Sigmoid colon (tissue), 7 donors: ENCODE measurements around the gene C7orf25. TPM values are rescaled to one million over a fixed set of nuclear protein-coding genes. Genes with fewer than 3 reads are reported as not detected.

Experiments used
- DNase-seq: peaks from one replicate; pipeline ENCODE4 v3.0.0-alpha.2; 2019
- H3K27ac ChIP-seq, 4 donors: fragments of 200-600 bp; sonication (generic); one replicate each; pipeline ENCODE4 v1.5.1; 2016 to 2019; ENCODE audit warnings: mild to moderate bottlenecking in 1 of 4
- H3K27me3 ChIP-seq, 3 donors: fragments of 200-600 bp; sonication (generic); one replicate each; pipeline ENCODE4 v1.5.1; 2019; ENCODE audit warnings: mild to moderate bottlenecking in 1 of 3
- H3K36me3 ChIP-seq, 4 donors: fragments of 200-600 bp; sonication (generic); one replicate each; pipeline ENCODE4 v1.5.1; 2016 to 2019
- H3K4me1 ChIP-seq, 4 donors: fragments of 200-600 bp; sonication (generic); one replicate each; pipeline ENCODE4 v1.5.1; 2017 to 2019
- H3K4me3 ChIP-seq, 4 donors: fragments of 200-600 bp; sonication (generic); one replicate each; pipeline ENCODE4 v1.5.1; 2017 to 2019; ENCODE audit warnings: mild to moderate bottlenecking in 2 of 4, moderate library complexity in 1 of 4
- H3K9me3 ChIP-seq, 4 donors: fragments of 200-600 bp in 3 of 4; sonication (generic) in 3 of 4; one replicate each; pipeline versions ENCODE4 v1.5.1 to v1.6.1; 2013 to 2019
- EP300 ChIP-seq, 4 donors: sonication (generic); formaldehyde crosslinking; IDR thresholded peaks; one replicate each; pipeline ENCODE4 v1.6.1; 2017; ENCODE audit warnings: antibody characterized with exemption in 4 of 4
- POLR2A ChIP-seq, 2 donors: fragments of 450-650 bp; IDR thresholded peaks; one replicate each; pipeline ENCODE4 v1.6.1; 2016; ENCODE audit warnings: antibody characterized with exemption in 2 of 2, mild to moderate bottlenecking in 2 of 2, moderate library complexity in 2 of 2
- POLR2AphosphoS5 ChIP-seq, 4 donors: sonication (generic); formaldehyde crosslinking; IDR thresholded peaks; one replicate each; pipeline ENCODE4 v1.6.1; 2017; ENCODE audit warnings: antibody characterized with exemption in 4 of 4
- WGBS, 2 donors: extraction: QIAGEN DNeasy Blood & Tissue Kit; methylation state at CpG; one replicate each; pipeline ENCODE4 v1.1.7; 2013; 5-methylcytosine and 5-hydroxymethylcytosine counted together
- intact Hi-C: fragments of 100-400 bp; cut with DNase I; formaldehyde crosslinking; loops from one replicate; pipeline ENCODE4 v1.15.1; 2023
- polyA plus RNA-seq, 3 donors: library from polyadenylated mRNA; stranded (reverse); fragments of 200-250 nt; gene quantifications; one replicate each; pipeline ENCODE4 v1.2.3, GENCODE V29; 2013
- total RNA-seq, 4 donors: library from RNA; depleted of rRNA; stranded (reverse); fragments of >200 nt; gene quantifications; one replicate each; pipeline ENCODE4 v1.1.0, GENCODE V29; 2016
- TF ChIP-seq, protein P1 (sequence below), 4 experiments: fragments of 450-650 bp in 3 of 4; fragments of 200-600 bp in 1 of 4; IDR thresholded peaks; one replicate each; pipeline ENCODE4 v1.5.1; 2016 to 2019; ENCODE audit warnings: antibody characterized with exemption in 4 of 4, mild to moderate bottlenecking in 3 of 4, moderate library complexity in 2 of 4
- donor health status: healthy with polysubstance abuse.
- donor health status: Bipolar disorder and iron deficiency.
- donor health status: healthy.

The C7orf25 gene
- total and polyA plus RNA-seq, 7 donors, result 3.9 to 13.0 (median 6.7) TPM

DNA sequence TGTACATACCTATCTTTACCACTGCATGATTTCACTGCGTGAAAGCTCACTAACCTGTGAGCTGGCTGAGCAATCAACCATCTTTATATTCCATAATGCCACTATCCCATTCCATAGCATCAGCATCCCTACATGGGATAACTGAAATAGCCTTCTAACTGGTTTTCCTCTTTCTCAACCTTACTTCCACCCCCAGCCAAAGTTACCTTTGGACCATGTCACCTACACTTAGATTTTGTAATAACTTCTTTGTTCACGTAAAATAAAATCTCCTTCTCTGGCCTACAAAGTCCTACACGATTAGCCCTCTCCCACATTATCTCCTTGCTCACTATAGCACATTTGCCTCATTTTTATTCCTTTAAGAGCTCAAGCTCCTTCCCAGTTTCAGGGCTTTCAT, 17.6 kb upstream of the C7orf25 start:
- H3K27me3 ChIP-seq, result no peaks in the 10 kb centered on the region
- peaks cover 4 to 30% (median 18%) of the 10 kb centered on the region in 4 donors for H3K36me3 ChIP-seq
- 60 to 64% methylated on average over 3 of the region's 3 CpGs for WGBS, 2 donors
- H3K9me3 ChIP-seq, result no peaks in the 10 kb centered on the region
- no peak overlapping the region for H3K27ac ChIP-seq
- no peak for DNase-seq
- H3K4me3 ChIP-seq, result no peak overlapping the region
- intact Hi-C loops, result no loop called here
- peaks cover 0 to 57% (median 39%) of the 10 kb centered on the region in 4 donors for H3K4me1 ChIP-seq
- TF ChIP-seq POLR2A (IDR thresholded peaks at IDR 0.05) (no peak), EP300 (IDR thresholded peaks at IDR 0.05) (no peak)

DNA sequence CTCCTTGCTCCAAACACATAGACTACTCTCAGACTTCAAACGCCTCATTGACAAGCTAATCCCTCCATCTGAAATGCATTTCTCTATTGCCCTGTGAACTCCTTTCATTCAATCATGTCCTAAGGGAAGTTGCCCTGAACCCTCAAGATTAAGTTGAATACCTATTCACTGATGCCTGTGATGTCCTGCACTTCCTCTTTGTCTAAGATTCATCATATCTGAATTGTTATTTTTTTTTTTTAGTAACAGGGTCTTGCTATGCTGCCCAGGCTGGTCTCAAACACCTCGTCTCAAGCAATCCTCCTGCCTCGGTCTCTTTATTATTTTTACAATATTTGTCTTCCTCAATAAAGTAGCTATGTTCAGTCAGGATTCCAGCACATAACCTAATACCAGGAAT, 16.9 kb upstream of the C7orf25 start:
- Histone ChIP-seq H3K36me3 (peaks cover 4 to 37% (median 20%) of the 10 kb centered on the region in 4 donors), H3K27ac (no peak overlapping the region), H3K4me1 (peaks cover 0 to 50% (median 35%) of the 10 kb centered on the region in 4 donors), H3K27me3 (no peaks in the 10 kb centered on the region), H3K9me3 (no peaks in the 10 kb centered on the region), H3K4me3 (no peak overlapping the region)
- TF ChIP-seq EP300 (IDR thresholded peaks at IDR 0.05) (no peak), POLR2AphosphoS5 (IDR thresholded peaks at IDR 0.05) (no peak), POLR2A (IDR thresholded peaks at IDR 0.05) (no peak)
- TF ChIP-seq, protein P1, sequence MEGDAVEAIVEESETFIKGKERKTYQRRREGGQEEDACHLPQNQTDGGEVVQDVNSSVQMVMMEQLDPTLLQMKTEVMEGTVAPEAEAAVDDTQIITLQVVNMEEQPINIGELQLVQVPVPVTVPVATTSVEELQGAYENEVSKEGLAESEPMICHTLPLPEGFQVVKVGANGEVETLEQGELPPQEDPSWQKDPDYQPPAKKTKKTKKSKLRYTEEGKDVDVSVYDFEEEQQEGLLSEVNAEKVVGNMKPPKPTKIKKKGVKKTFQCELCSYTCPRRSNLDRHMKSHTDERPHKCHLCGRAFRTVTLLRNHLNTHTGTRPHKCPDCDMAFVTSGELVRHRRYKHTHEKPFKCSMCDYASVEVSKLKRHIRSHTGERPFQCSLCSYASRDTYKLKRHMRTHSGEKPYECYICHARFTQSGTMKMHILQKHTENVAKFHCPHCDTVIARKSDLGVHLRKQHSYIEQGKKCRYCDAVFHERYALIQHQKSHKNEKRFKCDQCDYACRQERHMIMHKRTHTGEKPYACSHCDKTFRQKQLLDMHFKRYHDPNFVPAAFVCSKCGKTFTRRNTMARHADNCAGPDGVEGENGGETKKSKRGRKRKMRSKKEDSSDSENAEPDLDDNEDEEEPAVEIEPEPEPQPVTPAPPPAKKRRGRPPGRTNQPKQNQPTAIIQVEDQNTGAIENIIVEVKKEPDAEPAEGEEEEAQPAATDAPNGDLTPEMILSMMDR (IDR thresholded peaks at IDR 0.05), result no peak
- DNase-seq, result no peak
- intact Hi-C loops, result no loop called here
- 46 to 50% methylated on average over 3 of the region's 3 CpGs for whole genome bisulfite sequencing, 2 donors

DNA sequence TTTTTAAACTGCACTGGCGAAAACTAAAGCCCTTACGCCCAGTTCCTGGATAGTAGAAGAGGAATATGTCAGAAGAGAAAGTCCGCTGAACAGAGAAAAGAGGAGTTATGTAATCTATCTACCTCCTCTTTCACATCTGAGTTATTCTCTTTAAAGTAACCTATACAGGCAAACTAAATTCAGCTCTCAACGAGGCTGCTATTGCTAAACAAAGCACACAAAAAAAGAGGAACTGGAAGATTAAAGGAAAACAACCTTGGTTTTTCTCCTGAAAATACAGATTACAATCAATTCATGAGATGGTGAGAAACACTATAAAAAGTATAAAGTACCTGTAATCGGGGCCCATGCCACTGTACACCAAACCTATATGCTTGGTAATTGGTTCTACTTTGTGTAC, 14.3 kb upstream of the C7orf25 start:
- H3K4me1 ChIP-seq, result peaks cover 0 to 36% (median 26%) of the 10 kb centered on the region in 4 donors
- no peaks in the 10 kb centered on the region for H3K27me3 ChIP-seq
- WGBS, 2 donors, result 71 to 74% methylated on average over 5 of the region's 5 CpGs
- no peak overlapping the region for H3K27ac ChIP-seq
- TF ChIP-seq POLR2A (IDR thresholded peaks at IDR 0.05), result no peak
- no peak for TF ChIP-seq POLR2AphosphoS5 (IDR thresholded peaks at IDR 0.05)
- no peak for DNase-seq
- intact Hi-C loops, result no loop called here
- H3K36me3 ChIP-seq, result peaks cover 9 to 63% (median 27%) of the 10 kb centered on the region in 4 donors
- no peak overlapping the region for H3K4me3 ChIP-seq
- H3K9me3 ChIP-seq, result no peaks in the 10 kb centered on the region

DNA sequence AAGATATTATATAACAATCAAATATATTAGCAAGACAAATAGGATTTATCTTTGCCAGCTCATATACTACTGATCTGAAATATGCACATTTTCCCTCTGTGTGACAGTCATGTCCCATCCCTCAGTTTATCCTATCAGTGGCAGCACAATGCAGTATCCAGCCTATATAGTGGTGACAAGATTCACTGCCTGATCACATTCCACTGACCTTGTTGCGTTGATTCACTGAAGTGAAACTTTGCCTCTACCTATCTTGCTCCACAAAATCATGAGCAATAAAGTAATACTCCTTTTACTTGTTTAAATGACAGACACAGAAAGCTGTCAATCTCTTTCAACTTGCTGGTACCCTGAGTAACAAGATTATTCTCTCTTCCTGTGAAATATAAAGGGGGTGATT, 13.8 kb upstream of the C7orf25 start:
- peaks cover 9 to 68% (median 32%) of the 10 kb centered on the region in 4 donors for H3K36me3 ChIP-seq
- intact Hi-C loops, result no loop called here
- WGBS, 2 donors, result 90 to 99% methylated on average over 1 of the region's 1 CpG
- no peak for DNase-seq
- peaks cover 0 to 30% (median 20%) of the 10 kb centered on the region in 4 donors for H3K4me1 ChIP-seq
- H3K27ac ChIP-seq, result no peak overlapping the region
- H3K27me3 ChIP-seq, result no peaks in the 10 kb centered on the region
- H3K4me3 ChIP-seq, result no peak overlapping the region
- TF ChIP-seq POLR2AphosphoS5 (IDR thresholded peaks at IDR 0.05) (no peak), POLR2A (IDR thresholded peaks at IDR 0.05) (no peak)
- H3K9me3 ChIP-seq, result no peaks in the 10 kb centered on the region

DNA sequence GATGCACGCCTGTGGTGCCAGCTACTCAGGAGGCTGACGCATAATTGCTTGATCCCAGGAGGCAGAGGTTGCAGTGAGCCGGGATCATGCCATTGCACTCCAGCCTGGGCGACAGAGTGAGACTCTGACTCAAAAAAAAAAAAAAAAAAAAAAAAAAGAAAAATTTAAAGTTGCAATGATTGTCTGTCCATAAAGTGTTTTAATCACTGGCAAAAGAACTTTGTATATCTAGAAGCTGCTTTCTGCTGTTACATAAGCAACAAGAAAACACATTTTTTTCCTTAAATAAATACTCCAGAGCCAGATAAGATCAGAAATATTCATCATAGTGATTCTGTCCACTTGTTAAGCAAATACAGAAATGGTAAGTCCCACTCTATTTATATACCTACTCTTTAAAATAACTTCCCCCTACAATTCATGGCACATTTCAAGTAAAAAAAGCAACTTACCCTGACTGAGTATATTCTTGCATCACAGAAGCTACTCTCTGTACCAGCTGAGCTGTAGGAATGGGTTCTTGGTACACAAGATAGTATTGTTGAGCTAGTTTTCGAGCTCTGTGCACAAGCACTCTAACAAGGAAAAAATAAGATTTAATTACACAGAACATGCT, 12.5 kb upstream of the C7orf25 start:
- Histone ChIP-seq H3K36me3 (peaks cover 15 to 81% (median 41%) of the 10 kb centered on the region in 4 donors), H3K4me3 (no peak overlapping the region), H3K27ac (no peak overlapping the region), H3K4me1 (peaks cover 0 to 19% (median 8%) of the 10 kb centered on the region in 4 donors), H3K9me3 (no peaks in the 10 kb centered on the region), H3K27me3 (no peaks in the 10 kb centered on the region)
- intact Hi-C loops, result no loop called here
- no peak for TF ChIP-seq POLR2AphosphoS5 (IDR thresholded peaks at IDR 0.05)
- TF ChIP-seq, protein P1 (IDR thresholded peaks at IDR 0.05), result no peak
- TF ChIP-seq POLR2A (IDR thresholded peaks at IDR 0.05), result no peak
- TF ChIP-seq EP300 (IDR thresholded peaks at IDR 0.05), result no peak
- DNase-seq, result no peak
- 94 to 96% methylated on average over 5 of the region's 5 CpGs for WGBS, 2 donors

DNA sequence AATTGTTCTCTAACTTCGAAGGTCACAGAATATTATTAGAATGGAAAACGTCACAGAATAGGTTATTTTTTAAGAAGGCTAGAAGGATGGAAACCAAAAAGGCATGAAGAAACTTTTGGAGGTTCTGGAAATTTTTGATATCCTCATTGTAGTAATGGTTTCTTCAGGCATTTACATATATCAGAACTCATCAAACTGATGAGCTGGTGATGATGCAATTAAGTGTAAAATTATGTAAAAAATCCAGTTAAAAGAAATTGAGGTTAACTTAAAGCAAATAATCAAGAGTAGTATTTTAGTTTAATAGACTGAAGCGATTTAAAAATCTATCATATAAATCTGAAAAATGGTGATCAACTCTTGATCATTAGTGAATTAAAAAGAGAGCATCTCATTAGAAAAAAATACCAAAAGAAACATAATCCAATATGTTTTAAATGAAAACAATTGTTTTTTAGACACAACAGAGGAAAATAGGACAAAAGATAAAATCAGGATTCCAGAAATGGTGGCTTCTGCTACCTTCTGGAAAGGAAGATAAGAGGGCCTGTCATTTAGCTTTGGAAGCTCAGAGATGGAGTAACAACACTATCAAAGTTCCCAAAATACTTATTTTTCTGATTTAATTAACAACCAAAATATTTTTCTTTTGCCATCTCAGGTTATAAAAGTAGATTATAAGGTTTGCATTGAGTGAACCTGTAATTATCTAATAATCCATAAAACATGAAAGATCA, 10.3 kb upstream of the C7orf25 start:
- H3K4me3 ChIP-seq, result no peak overlapping the region
- TF ChIP-seq POLR2AphosphoS5 (IDR thresholded peaks at IDR 0.05) (no peak), EP300 (IDR thresholded peaks at IDR 0.05) (no peak), POLR2A (IDR thresholded peaks at IDR 0.05) (no peak)
- TF ChIP-seq, protein P1 (IDR thresholded peaks at IDR 0.05), result no peak
- H3K4me1 ChIP-seq, result peaks cover 0 to 2% (median 0%) of the 10 kb centered on the region in 4 donors
- 92 to 96% methylated on average over 3 of the region's 3 CpGs for WGBS, 2 donors
- no peak for DNase-seq
- H3K27ac ChIP-seq, result no peak overlapping the region
- no peaks in the 10 kb centered on the region for H3K9me3 ChIP-seq
- no peaks in the 10 kb centered on the region for H3K27me3 ChIP-seq
- intact Hi-C loops, result no loop called here
- H3K36me3 ChIP-seq, result peaks cover 19 to 98% (median 50%) of the 10 kb centered on the region in 4 donors
